ENCODE measurements around the gene MICAL1. TPM values are rescaled to one million over a fixed set of nuclear protein-coding genes. Genes with fewer than 3 reads are reported as not detected.

Gene MICAL1
- total RNA-seq, 5 donors from 2014 or later (not counting 1 experiment from before 2014, with no cell fraction given), result 81.9 to 108 (median 89.5) TPM

- Histone ChIP-seq H3K27ac (ENCODE audit: low read length) (no peak overlapping the region), H3K4me3 (ENCODE audit: control insufficient read depth in 1 of 2, extremely low read depth in 1 of 2, low read length in 1 of 2) (no peak overlapping the region), H3K4me1 (ENCODE audit: control insufficient read depth in 1 of 2, extremely low read depth in 1 of 2, insufficient read depth in 2 of 2, low read length in 2 of 2) (peaks cover 5 to 45% of the 10 kb centered on the region in 2 experiments), H3K27me3 (replicated peaks in 1 of 2; ENCODE audit: control insufficient read depth in 2 of 2, extremely low read depth in 1 of 2, insufficient read depth in 2 of 2, low read length in 1 of 2) (no peaks in the 10 kb centered on the region), H3K36me3 (ENCODE audit: control insufficient read depth in 2 of 2, extremely low read depth in 1 of 2, insufficient read depth in 1 of 2, low read length in 1 of 2) (peaks cover 8 to 42% of the 10 kb centered on the region in 2 donors), H3K9me3 (no peaks in the 10 kb centered on the region)
- DNase-seq (no peak), ATAC-seq (replicated peaks in 1 of 4) (no peak)
- no peaks in the 10 kb centered on the region for H3K9me3 Mint-ChIP-seq
- peaks cover 16% of the 10 kb centered on the region for H3K36me3 Mint-ChIP-seq
- CTCF ChIA-PET, result no interaction called here
- WGBS (ENCODE audit: insufficient coverage), result 84% methylated on average over 3 of the region's 9 CpGs
- no peak overlapping the region for H3K4me3 Mint-ChIP-seq
- POLR2A ChIA-PET, result interaction anchor here (0.6 to 1.0 kb wide), 2 partner anchors 8 to 423 kb away, joined by 3 to 7 read pairs; no protein-coding TSS in a partner anchor
- H3K27me3 Mint-ChIP-seq, result no peaks in the 10 kb centered on the region
- H3K27ac Mint-ChIP-seq, result peak overlapping the region; percentile 66 to 69
- H3K4me1 Mint-ChIP-seq, result peaks cover 41 to 49% (median 49%) of the 10 kb centered on the region in 3 donors
Measured at GRCh38 chr6:109445382-109445781, 10.2 kb downstream of the MICAL1 start.

- Histone ChIP-seq H3K4me1 (ENCODE audit: control insufficient read depth in 1 of 2, extremely low read depth in 1 of 2, insufficient read depth in 2 of 2, low read length in 2 of 2) (peaks cover 4 to 37% of the 10 kb centered on the region in 2 experiments), H3K27me3 (replicated peaks in 1 of 2; ENCODE audit: control insufficient read depth in 2 of 2, extremely low read depth in 1 of 2, insufficient read depth in 2 of 2, low read length in 1 of 2) (no peaks in the 10 kb centered on the region), H3K36me3 (ENCODE audit: control insufficient read depth in 2 of 2, extremely low read depth in 1 of 2, insufficient read depth in 1 of 2, low read length in 1 of 2) (peaks cover 8 to 40% of the 10 kb centered on the region in 2 donors), H3K9me3 (no peaks in the 10 kb centered on the region), H3K27ac (ENCODE audit: low read length) (no peak overlapping the region), H3K4me3 (ENCODE audit: control insufficient read depth in 1 of 2, extremely low read depth in 1 of 2, low read length in 1 of 2) (no peak overlapping the region)
- DNase-seq (no peak), ATAC-seq (replicated peaks in 1 of 4) (no peak)
- Mint-ChIP-seq H3K27ac (peak overlapping the region in 1 of 2 donors; percentile 71), H3K4me3 (no peak overlapping the region), H3K36me3 (peaks cover 16% of the 10 kb centered on the region), H3K9me3 (no peaks in the 10 kb centered on the region), H3K4me1 (peaks cover 32 to 41% (median 38%) of the 10 kb centered on the region in 3 donors), H3K27me3 (no peaks in the 10 kb centered on the region)
- 94% methylated on average over 7 of the region's 10 CpGs for WGBS (ENCODE audit: insufficient coverage)
- ChIA-PET CTCF (interaction anchor here (0.6 to 4.1 kb wide), 4 partner anchors 12 to 1182 kb away, joined by 3 to 20 read pairs (median 5); partner anchors contain the start of genes CD164 (in 1 of the 2) and MICAL1 (in 1 of the 2)), POLR2A (interaction anchor here (0.6 to 0.7 kb wide), 3 partner anchors 10 to 77 kb away, joined by 3 to 4 read pairs (median 3); no protein-coding TSS in a partner anchor)
Measured at GRCh38 chr6:109443425-109443950, 12.1 kb downstream of the MICAL1 start.

GRCh38 chr6:109442393-109442924 lies 13.1 kb downstream of the MICAL1 start:
- no peak for DNase-seq
- Mint-ChIP-seq H3K9me3 (no peaks in the 10 kb centered on the region), H3K36me3 (peaks cover 16% of the 10 kb centered on the region), H3K4me3 (peak overlapping the region; percentile 89 to 94 (median 92)), H3K27me3 (no peaks in the 10 kb centered on the region), H3K27ac (peak overlapping the region; percentile 90 to 92), H3K4me1 (peaks cover 27 to 35% (median 32%) of the 10 kb centered on the region in 3 donors)
- ATAC-seq (replicated peaks in 1 of 4), result no peak
- no peaks in the 10 kb centered on the region for H3K9me3 ChIP-seq
- POLR2A ChIA-PET, result interaction anchor here (0.6 to 0.9 kb wide), 3 partner anchors 11 to 1431 kb away, joined by 3 read pairs; no protein-coding TSS in a partner anchor
- H3K27ac ChIP-seq (ENCODE audit: low read length), result peak overlapping the region; percentile 68
- peaks cover 8 to 37% of the 10 kb centered on the region in 2 donors for H3K36me3 ChIP-seq (ENCODE audit: control insufficient read depth in 2 of 2, extremely low read depth in 1 of 2, insufficient read depth in 1 of 2, low read length in 1 of 2)
- 100% methylated on average over 3 of the region's 6 CpGs for WGBS (ENCODE audit: insufficient coverage)
- H3K4me1 ChIP-seq (ENCODE audit: control insufficient read depth in 1 of 2, extremely low read depth in 1 of 2, insufficient read depth in 2 of 2, low read length in 2 of 2), result peaks cover 4 to 31% of the 10 kb centered on the region in 2 experiments
- H3K27me3 ChIP-seq (replicated peaks in 1 of 2; ENCODE audit: control insufficient read depth in 2 of 2, extremely low read depth in 1 of 2, insufficient read depth in 2 of 2, low read length in 1 of 2), result no peaks in the 10 kb centered on the region
- no peak overlapping the region for H3K4me3 ChIP-seq (ENCODE audit: control insufficient read depth in 1 of 2, extremely low read depth in 1 of 2, low read length in 1 of 2)
- CTCF ChIA-PET, result interaction anchor here (0.5 to 4.1 kb wide), 11 partner anchors 13 to 597 kb away, joined by 3 to 20 read pairs (median 4); partner anchors contain the start of genes CD164 (in 1 of the 2) and MICAL1 (in 1 of the 2)

GRCh38 chr6:109441069-109441816 lies 14.3 kb downstream of the MICAL1 start:
- H3K4me3 Mint-ChIP-seq, result peak overlapping the region; percentile 89 to 94 (median 92)
- Histone ChIP-seq H3K4me1 (ENCODE audit: control insufficient read depth in 1 of 2, extremely low read depth in 1 of 2, insufficient read depth in 2 of 2, low read length in 2 of 2) (peaks cover 4 to 31% of the 10 kb centered on the region in 2 experiments), H3K9me3 (no peaks in the 10 kb centered on the region), H3K36me3 (ENCODE audit: control insufficient read depth in 2 of 2, extremely low read depth in 1 of 2, insufficient read depth in 1 of 2, low read length in 1 of 2) (peaks cover 8 to 30% of the 10 kb centered on the region in 2 donors), H3K27ac (ENCODE audit: low read length) (peak overlapping the region; percentile 68), H3K4me3 (ENCODE audit: control insufficient read depth in 1 of 2, extremely low read depth in 1 of 2, low read length in 1 of 2) (peak overlapping the region; percentile 59 to 77), H3K27me3 (replicated peaks in 1 of 2; ENCODE audit: control insufficient read depth in 2 of 2, extremely low read depth in 1 of 2, insufficient read depth in 2 of 2, low read length in 1 of 2) (no peaks in the 10 kb centered on the region)
- WGBS (ENCODE audit: insufficient coverage), result under 1% methylated on average over 20 of the region's 31 CpGs
- peaks cover 26 to 33% (median 27%) of the 10 kb centered on the region in 3 donors for H3K4me1 Mint-ChIP-seq
- H3K9me3 Mint-ChIP-seq, result no peaks in the 10 kb centered on the region
- ChIA-PET CTCF (interaction anchor here in 1 of 2 donors (0.9 to 4.1 kb wide), 7 partner anchors 13 to 598 kb away, joined by 3 to 20 read pairs (median 4); partner anchors contain the start of genes CD164 and MICAL1), POLR2A (interaction anchor here (0.6 to 1.8 kb wide), 9 partner anchors 9 to 591 kb away, joined by 3 to 16 read pairs (median 4); partner anchors contain the start of gene CD164 (in 1 of the 2))
- DNase-seq (peak in 30 of 35 experiments; percentile 22 to 73 (median 36)), ATAC-seq (replicated peaks in 1 of 4) (peak; percentile 50 to 57 (median 54))
- peak overlapping the region; percentile 90 to 92 for H3K27ac Mint-ChIP-seq
- peaks cover 11% of the 10 kb centered on the region for H3K36me3 Mint-ChIP-seq
- H3K27me3 Mint-ChIP-seq, result no peaks in the 10 kb centered on the region

- POLR2A ChIA-PET, result interaction anchor here (0.6 to 1.8 kb wide), 7 partner anchors 10 to 590 kb away, joined by 3 to 16 read pairs (median 6); partner anchors contain the start of gene CD164 (in 1 of the 2)
- Histone ChIP-seq H3K4me3 (ENCODE audit: control insufficient read depth in 1 of 2, extremely low read depth in 1 of 2, low read length in 1 of 2) (peak within 1 kb of the TSS; percentile 59 to 77), H3K4me1 (ENCODE audit: control insufficient read depth in 1 of 2, extremely low read depth in 1 of 2, insufficient read depth in 2 of 2, low read length in 2 of 2) (peaks cover 4 to 31% of the 10 kb centered on the region in 2 experiments), H3K36me3 (ENCODE audit: control insufficient read depth in 2 of 2, extremely low read depth in 1 of 2, insufficient read depth in 1 of 2, low read length in 1 of 2) (peaks cover 6 to 23% of the 10 kb centered on the region in 2 donors), H3K27me3 (replicated peaks in 1 of 2; ENCODE audit: control insufficient read depth in 2 of 2, extremely low read depth in 1 of 2, insufficient read depth in 2 of 2, low read length in 1 of 2) (no peaks in the 10 kb centered on the region), H3K9me3 (no peaks in the 10 kb centered on the region), H3K27ac (ENCODE audit: low read length) (peak within 1 kb of the TSS; percentile 68)
- no peaks in the 10 kb centered on the region for H3K27me3 Mint-ChIP-seq
- peak within 1 kb of the TSS; percentile 89 to 94 (median 92) for H3K4me3 Mint-ChIP-seq
- H3K9me3 Mint-ChIP-seq, result no peaks in the 10 kb centered on the region
- CTCF ChIA-PET, result interaction anchor here (0.9 to 4.1 kb wide), 7 partner anchors 13 to 599 kb away, joined by 3 to 20 read pairs (median 3); partner anchors contain the start of genes CD164 (in 1 of the 2) and MICAL1 (in 1 of the 2)
- peaks cover 26 to 33% (median 27%) of the 10 kb centered on the region in 3 donors for H3K4me1 Mint-ChIP-seq
- DNase-seq (peak; percentile 43 to 88 (median 62)), ATAC-seq (replicated peaks in 1 of 4) (peak; percentile 85 to 90 (median 86))
- H3K36me3 Mint-ChIP-seq, result peaks cover 8% of the 10 kb centered on the region
- under 1% methylated on average over 102 of the region's 102 CpGs for WGBS (ENCODE audit: insufficient coverage)
- H3K27ac Mint-ChIP-seq, result peak within 1 kb of the TSS; percentile 90 to 92
Measured at GRCh38 chr6:109440331-109441068, 15.1 kb downstream of the MICAL1 start, which contains the start of the genes PPIL6 and SMPD2. TSS of gene PPIL6 (minus strand) at chr6:109440628. CDS start at chr6:109440590, 38 bp downstream. TSS of gene SMPD2 (plus strand) at chr6:109440724. CDS start at chr6:109441122, 398 bp downstream.

Measured in T-cell (primary cell).